HFFc6 (cell line): ENCODE results near the gene CCDC28A. TPM values are rescaled to one million over a fixed set of nuclear protein-coding genes. Genes with fewer than 3 reads are reported as not detected.

ENCODE experiments used
- DNase-seq: peaks from one replicate; pipeline ENCODE4 v3.0.0-alpha.2; 2018
- H3K27ac Mint-ChIP-seq: 2 replicates; pipeline ENCODE4 v1.8.0; 2020; ENCODE audit warnings: mild to moderate bottlenecking, mixed read lengths
- H3K27me3 Mint-ChIP-seq: 2 replicates; pipeline ENCODE4 v1.8.0; 2021; ENCODE audit warnings: mild to moderate bottlenecking, moderate library complexity, mixed read lengths; ENCODE audit not compliant: insufficient read depth
- H3K36me3 Mint-ChIP-seq: 2 replicates; pipeline ENCODE4 v1.8.0; 2021; ENCODE audit warnings: low read depth, mixed read lengths
- H3K4me1 Mint-ChIP-seq: 2 replicates; pipeline ENCODE4 v1.8.0; 2020; ENCODE audit warnings: low read depth, mixed read lengths
- H3K4me3 Mint-ChIP-seq: 2 replicates; pipeline ENCODE4 v1.8.0; 2020; ENCODE audit warnings: mild to moderate bottlenecking, moderate library complexity, mixed read lengths
- H3K9me3 Mint-ChIP-seq: 2 replicates; pipeline ENCODE4 v1.8.0; 2020; ENCODE audit warnings: mild to moderate bottlenecking, mixed read lengths
- CTCF ChIP-seq: fragments of 200-600 bp; sonication (generic); IDR thresholded peaks from 2 replicates; pipeline ENCODE4 v1.5.0; 2021; ENCODE audit warnings: antibody characterized with exemption, mild to moderate bottlenecking
- total RNA-seq, 6 experiments: library from RNA; stranded (reverse); fragmentation: NEBNext Ultra II Directional; extraction: Animal tissue kit (Norgen Biotek cat#: 25700); gene quantifications; 2 replicates in 1 of 6; 3 replicates in 5 of 6; pipeline ENCODE4 v1.2.3, GENCODE V29; 2021

CCDC28A gene
- total RNA-seq, 6 experiments from 2014 or later: 7.9 to 11.4 (median 9.5) TPM

GRCh38 chr6:138778331-138778730 is 4.8 kb downstream of the CCDC28A start:
- no peak overlapping the region for H3K27ac Mint-ChIP-seq
- no peak overlapping the region for H3K4me3 Mint-ChIP-seq
- DNase-seq: no peak
- H3K27me3 Mint-ChIP-seq: no peaks in the 10 kb centered on the region; the same call in 1 of the 2 replicates
- TF ChIP-seq CTCF: no peak
- no peaks in the 10 kb centered on the region for H3K36me3 Mint-ChIP-seq
- peaks cover 9% of the 10 kb centered on the region for H3K4me1 Mint-ChIP-seq
- H3K9me3 Mint-ChIP-seq: no peaks in the 10 kb centered on the region

- Mint-ChIP-seq H3K27me3 (no peaks in the 10 kb centered on the region; the same call in 1 of the 2 replicates), H3K36me3 (no peaks in the 10 kb centered on the region), H3K4me1 (no peaks in the 10 kb centered on the region), H3K9me3 (no peaks in the 10 kb centered on the region), H3K4me3 (no peak overlapping the region), H3K27ac (no peak overlapping the region)
- no peak for TF ChIP-seq CTCF
- DNase-seq: no peak
Observed at GRCh38 chr6:138782243-138782642, 8.7 kb downstream of the CCDC28A start.

GRCh38 chr6:138785079-138785478 is 11.5 kb downstream of the CCDC28A start:
- H3K9me3 Mint-ChIP-seq: no peaks in the 10 kb centered on the region
- H3K36me3 Mint-ChIP-seq: no peaks in the 10 kb centered on the region
- no peak overlapping the region for H3K4me3 Mint-ChIP-seq
- no peaks in the 10 kb centered on the region for H3K27me3 Mint-ChIP-seq
- no peak for DNase-seq
- no peaks in the 10 kb centered on the region for H3K4me1 Mint-ChIP-seq
- H3K27ac Mint-ChIP-seq: no peak overlapping the region
- no peak for TF ChIP-seq CTCF

GRCh38 chr6:138785980-138786379 is 12.4 kb downstream of the CCDC28A start:
- DNase-seq: no peak
- Mint-ChIP-seq H3K4me1 (no peaks in the 10 kb centered on the region), H3K4me3 (no peak overlapping the region), H3K27me3 (no peaks in the 10 kb centered on the region), H3K9me3 (no peaks in the 10 kb centered on the region), H3K36me3 (no peaks in the 10 kb centered on the region; the same call in 1 of the 2 replicates), H3K27ac (no peak overlapping the region)
- no peak for TF ChIP-seq CTCF

- Mint-ChIP-seq H3K9me3 (no peaks in the 10 kb centered on the region), H3K27ac (no peak overlapping the region), H3K4me3 (no peak overlapping the region)
Observed at GRCh38 chr6:138787138-138787537, 13.6 kb downstream of the CCDC28A start.

More at GRCh38 chr6:138787138-138787537, 13.6 kb downstream of the CCDC28A start:
- no peak for TF ChIP-seq CTCF
- H3K4me1 Mint-ChIP-seq: no peaks in the 10 kb centered on the region
- DNase-seq: no peak
- no peaks in the 10 kb centered on the region; the same call in 1 of the 2 replicates for H3K36me3 Mint-ChIP-seq
- no peaks in the 10 kb centered on the region for H3K27me3 Mint-ChIP-seq
